Measurements from ENCODE around the gene KIDINS220.
"Not testable (repeated sequence)": the region's sequence is repeated elsewhere in the genome, so short reads cannot be mapped to it uniquely, and the experiment has no call there.

The KIDINS220 gene

GRCh38 chr2:8754106-8754776 is 83.2 kb downstream of the KIDINS220 start:
- no peak for DNase-seq (ENCODE audit: low read depth in 2 of 2)

- no peak for DNase-seq (ENCODE audit: low read depth in 2 of 2)
Measured at GRCh38 chr2:8753609-8754008, 83.8 kb downstream of the KIDINS220 start.

GRCh38 chr2:8752385-8752784 is 85.0 kb downstream of the KIDINS220 start:
- no peak for DNase-seq (ENCODE audit: low read depth in 2 of 2)

- no peak for DNase-seq (ENCODE audit: low read depth in 2 of 2)
Measured at GRCh38 chr2:8750221-8750620, 87.2 kb downstream of the KIDINS220 start.

GRCh38 chr2:8743261-8743660 is 94.2 kb downstream of the KIDINS220 start:
- no peak for DNase-seq (ENCODE audit: low read depth in 2 of 2)

- DNase-seq (ENCODE audit: low read depth in 2 of 2) = no peak
Measured at GRCh38 chr2:8740136-8740535, 97.3 kb downstream of the KIDINS220 start.

GRCh38 chr2:8737571-8738175 is 99.7 kb downstream of the KIDINS220 start:
- no peak for DNase-seq (ENCODE audit: low read depth in 2 of 2)

GRCh38 chr2:8732601-8733000 is 104.8 kb downstream of the KIDINS220 start:
- DNase-seq (ENCODE audit: low read depth in 2 of 2) = no peak

- DNase-seq (ENCODE audit: low read depth in 2 of 2) = no peak
Measured at GRCh38 chr2:8729939-8730338, 107.5 kb downstream of the KIDINS220 start.

GRCh38 chr2:8729101-8729500 is 108.3 kb downstream of the KIDINS220 start:
- not testable (repeated sequence) for DNase-seq (ENCODE audit: low read depth in 2 of 2)

GRCh38 chr2:8728305-8729015 is 109.0 kb downstream of the KIDINS220 start:
- no peak for DNase-seq (ENCODE audit: low read depth in 2 of 2)

GRCh38 chr2:8725838-8726237 is 111.6 kb downstream of the KIDINS220 start:
- no peak for DNase-seq (ENCODE audit: low read depth in 2 of 2)

- DNase-seq (ENCODE audit: low read depth in 2 of 2) = no peak
Measured at GRCh38 chr2:8722986-8723385, 114.4 kb downstream of the KIDINS220 start.

- no peak for DNase-seq (ENCODE audit: low read depth in 2 of 2)
Measured at GRCh38 chr2:8721410-8721809, 116.0 kb downstream of the KIDINS220 start.

GRCh38 chr2:8720741-8721140 is 116.7 kb downstream of the KIDINS220 start:
- no peak for DNase-seq (ENCODE audit: low read depth in 2 of 2)

GRCh38 chr2:8719528-8719927 is 117.9 kb downstream of the KIDINS220 start:
- no peak for DNase-seq (ENCODE audit: low read depth in 2 of 2)

- no peak for DNase-seq (ENCODE audit: low read depth in 2 of 2)
Measured at GRCh38 chr2:8714971-8715370, 122.4 kb downstream of the KIDINS220 start.

GRCh38 chr2:8714283-8714682 is 123.1 kb downstream of the KIDINS220 start:
- no peak for DNase-seq (ENCODE audit: low read depth in 2 of 2)

GRCh38 chr2:8710951-8711350 is 126.5 kb downstream of the KIDINS220 start:
- DNase-seq (ENCODE audit: low read depth in 2 of 2) = no peak

GRCh38 chr2:8709611-8710010 is 127.8 kb downstream of the KIDINS220 start:
- no peak for DNase-seq (ENCODE audit: low read depth in 2 of 2)

GRCh38 chr2:8704906-8705305 is 132.5 kb downstream of the KIDINS220 start:
- DNase-seq (ENCODE audit: low read depth in 2 of 2) = no peak

- no peak for DNase-seq (ENCODE audit: low read depth in 2 of 2)
Measured at GRCh38 chr2:8701681-8702379, 135.6 kb downstream of the KIDINS220 start.

Data from stimulated activated CD4-positive, alpha-beta T cell treated with anti-CD3 and anti-CD28 coated beads, Interleukin-1b, Interleukin-23, amount 100 ng/mL, for 1 hour (primary cell).